Measurements from ENCODE around the gene DDB1.
A peak's percentile ranks its signal among the peaks of the same experiment; 100 is the strongest.

GRCh38 chr11:61334434-61335354 is 1.8 kb upstream of the DDB1 start:
- TF ChIP-seq CTCF (IDR thresholded peaks at IDR 0.05) (no peak), POLR2A (IDR thresholded peaks at IDR 0.05) (peak in 1 of 2 donors; percentile 58)

All from adrenal gland (tissue), 5 donors.